Stimulated activated CD4-positive, alpha-beta T cell treated with anti-CD3 and anti-CD28 coated beads, Interleukin-4, amount 100 ng/mL, for 48 hours (primary cell): ENCODE results near the gene TMEM204.

ENCODE experiments used
- DNase-seq, 2 donors: peaks; one replicate each; pipeline ENCODE4 v3.0.0-alpha.2; 2020; ENCODE audit warnings: low read depth in 2 of 2

TMEM204 gene

DNA sequence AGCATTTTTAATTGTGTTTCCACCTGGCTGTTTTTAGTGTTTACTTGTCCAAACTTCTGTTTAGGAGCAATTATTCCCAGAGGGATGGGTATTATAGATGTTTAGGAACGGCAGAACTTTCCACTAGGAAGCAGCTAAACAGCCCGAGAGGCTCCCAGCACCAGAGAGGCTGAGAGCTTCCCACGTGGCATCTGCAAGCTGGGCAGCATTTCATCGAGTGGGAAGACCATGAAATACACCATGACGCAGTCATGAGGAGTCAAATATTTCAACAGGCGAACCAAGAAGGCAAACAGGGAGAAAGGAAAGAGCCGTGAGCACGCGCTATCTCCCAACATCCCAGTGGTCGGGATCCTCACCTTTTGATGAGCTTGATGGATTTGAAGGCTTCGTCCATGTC lies 24.1 kb downstream of the TMEM204 start:
- DNase-seq, result no peak

GRCh38 chr16:1559446-1559975 lies 26.0 kb downstream of the TMEM204 start:
- DNase-seq, result no peak

- no peak for DNase-seq
These were observed 26.7 kb downstream of the TMEM204 start for GRCh38 chr16:1560153-1560552.

GRCh38 chr16:1560866-1561265 lies 27.4 kb downstream of the TMEM204 start:
- no peak for DNase-seq

DNA sequence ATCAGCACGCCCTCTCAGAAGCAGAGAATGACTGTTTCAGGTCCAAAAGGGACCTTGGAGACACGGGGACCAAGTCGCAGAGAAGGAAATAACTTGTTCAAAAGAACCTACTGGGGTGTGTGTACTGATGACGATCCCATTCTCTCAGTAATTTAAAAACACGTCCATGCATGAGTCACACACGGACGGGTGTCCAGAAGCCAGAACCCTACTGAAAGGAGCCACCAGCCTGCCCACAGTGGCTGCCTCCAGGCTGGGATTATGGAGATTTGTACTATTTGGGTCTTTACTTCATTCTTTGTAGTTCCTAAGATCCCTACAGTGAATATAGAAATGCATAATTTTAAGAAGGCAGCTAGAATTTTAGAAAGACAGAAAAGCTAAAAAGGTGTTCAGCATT lies 27.8 kb downstream of the TMEM204 start:
- DNase-seq, result no peak

- no peak for DNase-seq
These were observed 28.4 kb downstream of the TMEM204 start for GRCh38 chr16:1561836-1562235.

DNA sequence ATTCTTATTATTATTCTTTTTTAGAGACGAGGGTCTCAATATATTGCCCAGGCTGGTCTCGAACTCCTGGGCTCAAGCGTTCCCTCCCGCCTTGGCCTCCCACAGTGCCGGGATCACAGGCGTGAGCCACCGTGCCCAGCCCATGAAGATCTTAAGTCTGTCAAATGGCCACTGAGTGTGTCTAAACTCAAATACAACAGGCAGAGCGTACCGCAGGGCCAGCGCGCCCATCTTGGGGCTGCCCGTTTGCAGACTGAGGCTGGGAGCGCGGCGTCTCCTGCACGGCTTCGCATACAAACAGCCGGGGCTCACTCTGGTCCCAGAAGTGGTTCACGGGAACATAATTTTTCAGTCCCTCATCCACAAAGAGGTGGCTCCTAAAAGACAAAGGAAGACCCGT lies 30.3 kb downstream of the TMEM204 start:
- no peak for DNase-seq

DNA sequence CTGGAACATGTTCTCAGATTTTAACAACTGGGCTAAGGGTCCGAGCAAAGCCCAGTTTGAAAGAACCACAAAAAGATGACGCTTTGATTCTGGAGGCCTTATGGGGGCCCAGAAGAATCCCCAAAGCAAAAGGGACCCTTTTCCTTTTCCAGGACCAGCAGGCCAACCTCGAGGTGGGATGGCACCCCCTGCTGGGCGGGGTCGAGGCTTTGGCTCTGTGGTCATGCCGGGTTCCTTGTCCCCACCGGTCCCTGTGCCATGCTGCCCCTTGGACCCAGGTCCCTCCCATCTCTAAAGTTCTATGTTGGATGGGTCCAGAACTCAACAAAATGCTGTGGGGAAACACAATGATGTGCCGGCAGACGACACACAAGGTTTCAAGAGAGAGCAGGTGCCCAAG lies 30.9 kb downstream of the TMEM204 start:
- no peak for DNase-seq

- no peak for DNase-seq
These were observed 31.8 kb downstream of the TMEM204 start for GRCh38 chr16:1565083-1565805.

- DNase-seq, result no peak
These were observed 34.5 kb downstream of the TMEM204 start for GRCh38 chr16:1567988-1568387.

DNA sequence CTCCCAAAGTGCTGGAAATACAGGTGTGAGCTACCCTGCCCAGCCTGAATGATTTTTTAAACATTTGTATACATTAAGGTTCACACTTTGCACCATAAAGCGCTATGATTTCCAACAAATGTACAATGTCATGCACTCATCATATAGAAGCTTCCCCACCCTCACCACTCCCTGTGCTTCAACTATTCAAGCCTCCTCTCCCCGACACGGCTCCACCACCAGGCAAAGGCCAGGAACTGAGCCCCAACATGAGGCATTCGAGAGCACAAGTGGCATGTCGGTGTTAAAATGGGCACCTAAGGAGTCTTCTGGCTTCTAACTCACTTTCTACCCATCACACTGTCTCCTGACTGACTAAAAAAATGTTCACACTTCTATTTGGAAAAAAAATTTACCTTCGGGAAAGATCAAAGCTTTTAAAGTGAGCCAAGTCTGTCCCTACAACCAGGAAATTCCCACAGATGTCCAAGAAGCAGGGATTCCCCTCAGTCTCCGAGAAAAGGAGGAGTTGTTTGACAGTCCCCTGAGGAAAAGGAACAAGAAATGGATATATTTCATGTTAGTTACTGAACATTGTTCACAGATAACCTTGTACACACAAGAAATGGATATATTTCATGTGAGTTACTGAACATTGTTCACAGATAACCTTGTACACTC lies 37.7 kb downstream of the TMEM204 start:
- no peak for DNase-seq

DNA sequence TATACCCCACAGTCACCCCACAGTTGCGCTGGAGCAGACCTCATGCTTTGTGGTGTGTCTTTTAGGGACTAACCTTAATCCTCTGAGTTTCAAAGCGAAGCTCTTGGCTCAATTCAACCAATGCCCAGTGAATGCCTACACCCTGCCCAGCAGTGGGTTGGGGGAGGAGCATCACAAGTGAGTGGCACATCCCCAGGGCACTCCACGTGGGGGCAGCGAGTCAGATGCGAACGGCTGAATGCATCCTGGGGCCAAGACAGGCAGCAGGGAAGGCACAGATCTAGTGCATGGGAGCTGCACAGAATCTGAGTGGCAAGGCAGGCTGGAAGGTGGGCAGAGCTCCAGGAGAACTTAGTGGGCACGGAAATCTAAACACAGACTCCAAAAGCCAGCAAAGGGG lies 39.2 kb downstream of the TMEM204 start:
- no peak for DNase-seq

DNA sequence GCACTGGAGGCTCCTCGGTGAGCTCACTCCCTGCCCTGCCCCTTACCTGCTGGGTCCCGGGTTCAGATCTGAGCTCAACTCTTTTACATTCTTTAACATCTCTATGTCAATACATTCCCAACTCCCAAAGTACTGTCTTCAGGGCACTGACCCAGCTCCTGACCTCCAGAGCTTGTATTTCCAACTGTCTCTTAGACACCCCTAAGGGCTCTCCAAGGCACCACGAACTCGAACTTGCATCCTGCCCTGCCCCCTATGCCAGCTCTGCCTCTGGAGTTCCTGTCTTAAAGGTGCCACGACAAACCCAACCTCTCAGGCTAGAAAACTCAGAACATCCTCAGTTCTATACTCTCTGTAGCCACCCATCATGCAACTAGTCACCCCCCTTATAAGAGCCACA lies 39.8 kb downstream of the TMEM204 start:
- no peak for DNase-seq

DNA sequence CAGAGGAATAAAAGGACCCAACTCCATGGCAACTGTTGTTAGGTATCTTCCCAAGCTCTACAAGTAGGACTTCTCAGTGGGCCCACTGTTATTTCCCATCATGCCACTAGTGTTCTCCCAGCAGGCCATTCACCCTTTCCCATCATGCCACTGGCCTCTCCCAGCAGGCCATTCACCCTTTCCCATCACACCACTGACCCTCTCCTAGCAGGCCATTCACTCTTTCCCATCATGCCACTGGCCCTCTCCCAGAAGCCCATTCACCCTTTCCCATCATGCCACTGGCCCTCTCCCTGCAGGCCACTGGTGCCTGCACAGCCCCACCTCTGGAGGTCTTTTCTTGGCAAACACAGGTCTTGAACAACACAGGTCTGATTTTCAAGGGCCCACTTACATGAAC lies 42.1 kb downstream of the TMEM204 start:
- no peak for DNase-seq

GRCh38 chr16:1579214-1579613 lies 45.7 kb downstream of the TMEM204 start:
- DNase-seq, result no peak

- DNase-seq, result no peak
These were observed 46.8 kb downstream of the TMEM204 start for GRCh38 chr16:1580256-1580655.

- no peak for DNase-seq
These were observed 47.5 kb downstream of the TMEM204 start for GRCh38 chr16:1580956-1581355.

GRCh38 chr16:1581804-1582203 lies 48.3 kb downstream of the TMEM204 start:
- no peak for DNase-seq

GRCh38 chr16:1583180-1583579 lies 49.7 kb downstream of the TMEM204 start:
- no peak for DNase-seq

- no peak for DNase-seq
These were observed 51.5 kb downstream of the TMEM204 start for GRCh38 chr16:1584926-1585484.

DNA sequence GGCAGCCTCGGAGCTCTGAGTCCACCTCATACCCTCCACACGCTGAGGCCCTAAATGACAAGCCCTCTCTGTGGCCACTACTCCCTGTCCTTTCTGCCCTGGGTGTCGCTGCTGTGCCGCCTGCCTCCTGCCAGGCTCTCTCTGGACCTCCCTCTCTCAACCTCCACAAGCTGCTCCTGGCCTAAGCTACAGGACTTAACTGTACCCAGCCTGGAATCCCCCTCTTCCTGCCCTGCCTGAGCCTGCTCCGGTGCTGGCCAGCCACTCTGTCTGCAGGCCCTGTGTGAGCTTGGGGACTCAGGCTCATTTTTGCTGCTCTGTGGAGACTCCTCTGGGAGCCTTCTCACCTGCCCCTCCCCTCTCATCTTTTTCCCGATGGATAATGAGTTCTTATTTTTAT lies 56.9 kb downstream of the TMEM204 start:
- DNase-seq, result no peak

- no peak for DNase-seq
These were observed 57.7 kb downstream of the TMEM204 start for GRCh38 chr16:1590930-1591705.
